Activated T-helper 1 cell treated with anti-CD3 and anti-CD28 coated beads, Interleukin-12 subunit alpha, Interleukin-12 subunit beta, Interleukin-2, Interleukin-4 antibody, amounts not matched to agents 30 ng/mL and 10 ng/mL and 1 ng/mL, durations not matched to agents 14 hours and 24 hours and 36 hours (primary cell): ENCODE data around the gene DNAH8. TPM values are rescaled to one million over a fixed set of nuclear protein-coding genes. Genes with fewer than 3 reads are reported as not detected.

Experiments used
- DNase-seq: peaks from one replicate; pipeline ENCODE4 v3.0.0; 2021; ENCODE audit warnings: low spot score
- H3K27ac Mint-ChIP-seq: one replicate; pipeline ENCODE4 v1.8.0; 2021; ENCODE audit warnings: mild to moderate bottlenecking, mixed read lengths
- H3K27me3 Mint-ChIP-seq: one replicate; pipeline ENCODE4 v1.8.0; 2022; ENCODE audit warnings: mild to moderate bottlenecking, moderate library complexity, mixed read lengths; ENCODE audit not compliant: insufficient read depth
- H3K36me3 Mint-ChIP-seq: one replicate; pipeline ENCODE4 v1.8.0; 2021; ENCODE audit warnings: low read depth, mixed read lengths
- H3K4me1 Mint-ChIP-seq: one replicate; pipeline ENCODE4 v1.8.0; 2021; ENCODE audit warnings: low read depth, mixed read lengths
- H3K4me3 Mint-ChIP-seq: one replicate; pipeline ENCODE4 v1.8.0; 2021; ENCODE audit warnings: mild to moderate bottlenecking, moderate library complexity, mixed read lengths
- H3K9me3 Mint-ChIP-seq: one replicate; pipeline ENCODE4 v1.8.0; 2021; ENCODE audit warnings: mixed read lengths
- intact Hi-C: fragments of 100-400 bp; cut with micrococcal nuclease; formaldehyde crosslinking; loops from one replicate; pipeline ENCODE4 v1.15.1; 2024
- total RNA-seq: library from RNA; stranded (reverse); gene quantifications from 2 replicates; pipeline ENCODE4 v1.2.3, GENCODE V29; 2022

The DNAH8 gene
- total RNA-seq, 1 donor from 2014 or later = 0.03 TPM

DNA sequence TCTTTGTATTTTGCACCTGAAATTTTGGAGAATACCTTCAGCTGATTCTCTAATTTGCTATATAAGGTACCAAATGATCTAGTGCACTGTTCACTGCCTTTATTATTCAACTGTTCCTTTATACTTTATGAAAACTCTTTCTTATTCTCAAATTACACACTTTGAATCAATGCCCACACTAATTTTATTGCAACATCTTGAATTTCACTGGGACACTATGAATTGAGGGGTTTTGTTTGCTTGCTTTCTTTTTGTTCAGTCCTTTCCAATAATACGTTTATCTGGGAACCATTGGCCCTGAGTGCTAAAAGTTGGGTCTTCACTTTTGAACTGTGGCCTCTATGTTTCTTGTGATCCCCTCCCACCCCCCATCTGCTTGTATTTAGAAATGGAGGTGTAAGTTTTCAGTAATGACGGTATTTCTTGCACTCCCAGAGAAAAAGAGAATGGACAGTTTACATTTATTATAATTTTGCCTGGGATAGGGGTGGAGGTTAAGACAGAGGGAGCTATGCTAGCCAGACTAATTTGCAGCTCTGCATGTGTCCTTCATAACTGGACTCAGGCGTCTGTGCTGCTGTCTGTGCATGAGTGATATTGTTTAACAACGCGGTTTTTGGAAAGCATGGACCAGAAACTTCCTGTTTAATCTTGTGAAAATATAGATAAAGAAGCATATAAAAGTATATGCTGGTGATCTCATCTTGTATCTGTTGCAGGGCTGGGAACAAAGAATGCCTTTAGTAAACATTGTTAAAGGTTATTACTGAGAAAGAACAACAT, 98.1 kb downstream of the DNAH8 start:
- intact Hi-C loops = no loop called here
- H3K36me3 Mint-ChIP-seq = no peaks in the 10 kb centered on the region
- peaks cover 23% of the 10 kb centered on the region for H3K27me3 Mint-ChIP-seq

GRCh38 chr6:38814761-38815160, 99.7 kb downstream of the DNAH8 start:
- Mint-ChIP-seq H3K27me3 (peaks cover 23% of the 10 kb centered on the region), H3K4me3 (no peak overlapping the region), H3K4me1 (no peaks in the 10 kb centered on the region), H3K9me3 (no peaks in the 10 kb centered on the region), H3K27ac (no peak overlapping the region), H3K36me3 (no peaks in the 10 kb centered on the region)
- intact Hi-C loops = no loop called here
- DNase-seq = no peak

More for the DNA sequence above, 98.1 kb downstream of the DNAH8 start:
- H3K4me1 Mint-ChIP-seq = no peaks in the 10 kb centered on the region
- H3K9me3 Mint-ChIP-seq = no peaks in the 10 kb centered on the region
- H3K27ac Mint-ChIP-seq = no peak overlapping the region
- no peak for DNase-seq
- no peak overlapping the region for H3K4me3 Mint-ChIP-seq

GRCh38 chr6:38815250-38815649, 100.1 kb downstream of the DNAH8 start:
- H3K4me3 Mint-ChIP-seq = no peak overlapping the region
- intact Hi-C loops = no loop called here
- no peaks in the 10 kb centered on the region for H3K9me3 Mint-ChIP-seq
- H3K27ac Mint-ChIP-seq = no peak overlapping the region
- peaks cover 23% of the 10 kb centered on the region for H3K27me3 Mint-ChIP-seq
- H3K36me3 Mint-ChIP-seq = no peaks in the 10 kb centered on the region
- no peaks in the 10 kb centered on the region for H3K4me1 Mint-ChIP-seq
- DNase-seq = no peak

DNA sequence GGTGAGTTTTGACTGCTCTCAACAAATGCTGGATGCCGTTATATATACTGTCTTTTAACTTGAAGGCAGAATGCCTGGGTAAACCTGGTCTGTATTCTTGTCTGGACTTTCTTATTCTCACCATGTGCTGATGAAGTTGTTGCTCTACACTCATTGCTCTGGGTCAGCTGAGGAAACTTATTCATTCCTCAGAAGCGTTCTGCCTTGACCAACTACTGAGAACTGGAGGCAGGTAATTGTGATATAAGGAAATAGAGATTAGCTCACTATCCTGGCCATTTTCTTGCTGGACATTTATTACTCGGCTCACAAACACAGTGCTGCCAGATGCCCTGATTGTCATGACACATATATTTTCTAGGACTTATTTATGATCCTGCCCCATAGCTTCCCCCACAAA, 103.6 kb downstream of the DNAH8 start:
- Mint-ChIP-seq H3K36me3 (no peaks in the 10 kb centered on the region), H3K27ac (no peak overlapping the region), H3K9me3 (no peaks in the 10 kb centered on the region), H3K4me3 (no peak overlapping the region), H3K4me1 (no peaks in the 10 kb centered on the region), H3K27me3 (peaks cover 3% of the 10 kb centered on the region)
- no peak for DNase-seq
- intact Hi-C loops = no loop called here

- no peak overlapping the region for H3K27ac Mint-ChIP-seq
- DNase-seq = no peak
- no peaks in the 10 kb centered on the region for H3K36me3 Mint-ChIP-seq
- intact Hi-C loops = no loop called here
- no peaks in the 10 kb centered on the region for H3K9me3 Mint-ChIP-seq
- H3K4me3 Mint-ChIP-seq = no peak overlapping the region
- H3K4me1 Mint-ChIP-seq = no peaks in the 10 kb centered on the region
- H3K27me3 Mint-ChIP-seq = peaks cover 8% of the 10 kb centered on the region
These were observed 107.9 kb downstream of the DNAH8 start for GRCh38 chr6:38822963-38823362.

- intact Hi-C loops = no loop called here
- H3K27ac Mint-ChIP-seq = no peak overlapping the region
- H3K4me3 Mint-ChIP-seq = no peak overlapping the region
- no peaks in the 10 kb centered on the region for H3K36me3 Mint-ChIP-seq
- no peak for DNase-seq
- H3K27me3 Mint-ChIP-seq = peaks cover 13% of the 10 kb centered on the region
- H3K9me3 Mint-ChIP-seq = no peaks in the 10 kb centered on the region
- H3K4me1 Mint-ChIP-seq = no peaks in the 10 kb centered on the region
These were observed 109.3 kb downstream of the DNAH8 start for GRCh38 chr6:38824243-38824894.

DNA sequence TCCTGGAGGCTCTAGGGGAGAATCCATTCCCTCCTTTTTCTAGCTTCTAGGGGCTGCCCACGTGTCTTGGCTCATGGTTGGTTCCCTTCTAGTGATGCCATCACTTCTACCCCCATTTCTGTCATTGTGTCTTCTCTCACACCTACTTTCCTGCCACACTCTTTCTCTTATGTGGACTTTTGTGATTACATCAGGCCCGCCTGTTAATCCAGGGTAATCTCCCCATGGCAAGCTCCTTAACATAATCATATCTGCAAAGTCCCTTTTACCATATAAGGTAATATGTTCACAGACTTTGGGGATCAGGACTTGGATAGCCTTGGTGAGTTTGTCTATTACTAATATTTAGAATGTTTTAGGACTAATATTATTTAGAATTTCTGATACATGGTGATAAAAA, 111.9 kb downstream of the DNAH8 start:
- no peaks in the 10 kb centered on the region for H3K36me3 Mint-ChIP-seq

GRCh38 chr6:38831865-38832264, 116.8 kb downstream of the DNAH8 start:
- Mint-ChIP-seq H3K9me3 (no peaks in the 10 kb centered on the region), H3K4me1 (no peaks in the 10 kb centered on the region), H3K27ac (no peak overlapping the region), H3K27me3 (peaks cover 23% of the 10 kb centered on the region), H3K36me3 (no peaks in the 10 kb centered on the region), H3K4me3 (no peak overlapping the region)
- DNase-seq = no peak
- intact Hi-C loops = no loop called here

More for the DNA sequence above, 111.9 kb downstream of the DNAH8 start:
- no peaks in the 10 kb centered on the region for H3K9me3 Mint-ChIP-seq
- peaks cover 19% of the 10 kb centered on the region for H3K27me3 Mint-ChIP-seq
- intact Hi-C loops = no loop called here
- no peaks in the 10 kb centered on the region for H3K4me1 Mint-ChIP-seq
- no peak overlapping the region for H3K27ac Mint-ChIP-seq
- H3K4me3 Mint-ChIP-seq = no peak overlapping the region
- DNase-seq = no peak

DNA sequence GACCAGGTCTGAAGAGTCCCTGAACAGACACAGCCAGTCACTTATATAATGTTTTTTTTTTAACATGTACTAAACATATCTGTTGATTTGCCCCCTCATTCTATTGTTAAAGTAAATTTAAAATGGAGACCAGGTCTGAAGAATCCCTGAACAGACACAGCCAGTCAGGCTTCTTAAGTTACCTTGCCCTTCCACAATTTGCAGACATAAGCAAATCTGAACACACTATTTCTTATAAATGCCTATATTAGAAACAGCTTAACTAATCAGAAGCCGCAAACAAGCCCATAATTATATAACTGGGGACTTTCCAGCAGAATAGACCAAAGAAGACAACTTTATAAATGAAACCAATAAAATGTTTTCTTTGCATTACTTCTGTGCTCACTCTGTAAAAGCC, 118.2 kb downstream of the DNAH8 start:
- DNase-seq = no peak
- Mint-ChIP-seq H3K4me3 (no peak overlapping the region), H3K27me3 (peaks cover 17% of the 10 kb centered on the region), H3K9me3 (no peaks in the 10 kb centered on the region), H3K4me1 (no peaks in the 10 kb centered on the region), H3K36me3 (no peaks in the 10 kb centered on the region), H3K27ac (no peak overlapping the region)
- intact Hi-C loops = no loop called here

GRCh38 chr6:38836585-38836984, 121.5 kb downstream of the DNAH8 start:
- no peak for DNase-seq
- H3K4me3 Mint-ChIP-seq = no peak overlapping the region
- no peaks in the 10 kb centered on the region for H3K4me1 Mint-ChIP-seq
- H3K27ac Mint-ChIP-seq = no peak overlapping the region
- H3K9me3 Mint-ChIP-seq = no peaks in the 10 kb centered on the region
- no peaks in the 10 kb centered on the region for H3K36me3 Mint-ChIP-seq
- intact Hi-C loops = no loop called here
- H3K27me3 Mint-ChIP-seq = peaks cover 5% of the 10 kb centered on the region

DNA sequence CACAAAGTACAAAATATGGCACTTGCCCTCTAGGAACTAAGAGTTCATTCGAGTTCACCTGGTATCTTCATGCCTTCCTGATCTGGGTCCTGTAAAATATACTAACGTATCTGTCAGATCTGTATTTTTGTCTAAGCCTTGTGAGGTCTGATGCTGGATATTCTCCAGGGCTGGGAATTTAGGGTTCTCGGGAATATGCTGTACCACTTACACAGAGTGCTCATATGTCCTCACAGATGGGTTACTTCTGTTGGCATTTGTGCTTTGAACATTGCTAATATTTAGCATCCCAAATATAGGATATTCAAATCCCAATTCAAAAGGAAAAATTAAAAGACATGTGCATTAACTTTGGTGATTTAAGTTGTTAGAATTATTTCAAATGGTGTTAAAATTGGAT, 122.0 kb downstream of the DNAH8 start:
- intact Hi-C loops = no loop called here
- no peaks in the 10 kb centered on the region for H3K4me1 Mint-ChIP-seq
- no peak for DNase-seq
- H3K36me3 Mint-ChIP-seq = no peaks in the 10 kb centered on the region
- no peak overlapping the region for H3K4me3 Mint-ChIP-seq
- H3K27ac Mint-ChIP-seq = no peak overlapping the region
- peaks cover 5% of the 10 kb centered on the region for H3K27me3 Mint-ChIP-seq
- H3K9me3 Mint-ChIP-seq = no peaks in the 10 kb centered on the region

GRCh38 chr6:38843798-38844197, 128.7 kb downstream of the DNAH8 start:
- Mint-ChIP-seq H3K4me3 (no peak overlapping the region), H3K36me3 (no peaks in the 10 kb centered on the region), H3K27ac (no peak overlapping the region), H3K9me3 (no peaks in the 10 kb centered on the region), H3K27me3 (peaks cover 16% of the 10 kb centered on the region), H3K4me1 (no peaks in the 10 kb centered on the region)
- intact Hi-C loops = no loop called here
- DNase-seq = no peak

DNA sequence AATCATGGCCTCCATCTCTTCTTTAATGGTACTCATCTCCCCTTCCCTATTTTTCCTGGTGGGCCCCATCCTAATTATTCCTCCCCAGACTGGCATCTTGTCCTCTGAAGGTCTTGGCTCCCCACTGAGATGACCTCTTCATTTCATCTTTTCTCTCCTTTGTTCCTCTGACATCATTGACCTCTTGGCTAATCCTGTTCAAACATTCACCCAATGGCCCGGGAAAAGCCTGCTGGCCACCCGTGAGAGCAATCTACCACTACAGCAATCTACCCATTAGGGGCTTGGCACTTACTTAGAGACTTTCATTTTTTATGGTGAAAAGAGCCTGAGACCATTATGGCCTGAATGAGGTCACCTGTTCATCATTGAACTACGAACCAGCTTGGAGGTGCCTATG, 130.8 kb downstream of the DNAH8 start:
- intact Hi-C loops = no loop called here
- H3K9me3 Mint-ChIP-seq = no peaks in the 10 kb centered on the region

More for the DNA sequence above, 130.8 kb downstream of the DNAH8 start:
- Mint-ChIP-seq H3K36me3 (no peaks in the 10 kb centered on the region), H3K27ac (no peak overlapping the region), H3K4me3 (no peak overlapping the region), H3K27me3 (peaks cover 24% of the 10 kb centered on the region), H3K4me1 (no peaks in the 10 kb centered on the region)
- DNase-seq = no peak
